Lung (tissue), 12 donors: ENCODE measurements around the gene PRKG2. TPM values are rescaled to one million over a fixed set of nuclear protein-coding genes. Genes with fewer than 3 reads are reported as not detected.

Source experiments
- ATAC-seq: fragments of 200-7000 bp; cut with Tn5 transposase; one replicate; pipeline ENCODE4 v1.9.1; 2020; ENCODE audit warnings: moderate number of reproducible peaks; ENCODE audit not compliant: insufficient read depth, low FRiP score
- DNase-seq, 3 donors: peaks; one replicate each; pipeline ENCODE4 v3.0.0-alpha.2; 2013 to 2017
- H3K27ac ChIP-seq, 2 donors: one replicate each; pipeline ENCODE4 v1.5.1; 2013; ENCODE audit warnings: mild to moderate bottlenecking in 2 of 2, moderate library complexity in 2 of 2, control low read depth in 1 of 2, inconsistent platforms in 1 of 2, low read depth in 1 of 2, low read length in 1 of 2
- H3K27me3 ChIP-seq, 3 donors: one replicate each; pipeline ENCODE4 v1.5.1; 2013; ENCODE audit warnings: low read length in 2 of 3; ENCODE audit not compliant: control insufficient read depth in 3 of 3, insufficient read depth in 3 of 3
- H3K36me3 ChIP-seq, 4 donors: one replicate each; pipeline ENCODE4 v1.5.1; 2013; ENCODE audit warnings: low read length in 4 of 4, mild to moderate bottlenecking in 1 of 4, moderate library complexity in 1 of 4; ENCODE audit not compliant: control insufficient read depth in 4 of 4, insufficient read depth in 4 of 4
- H3K4me1 ChIP-seq, 5 donors: one replicate each; pipeline ENCODE4 v1.5.1; 2013; ENCODE audit warnings: low read length in 5 of 5, mild to moderate bottlenecking in 2 of 5, moderate library complexity in 1 of 5; ENCODE audit not compliant: control insufficient read depth in 5 of 5, insufficient read depth in 5 of 5
- H3K4me3 ChIP-seq: one replicate; pipeline ENCODE4 v1.5.1; 2013; ENCODE audit warnings: mild to moderate bottlenecking, control low read depth, moderate library complexity
- H3K9ac ChIP-seq, 2 donors: one replicate each; pipeline ENCODE4 v1.5.1; 2013; ENCODE audit warnings: low read length in 2 of 2, control low read depth in 1 of 2; ENCODE audit not compliant: insufficient read depth in 1 of 2
- H3K9me3 ChIP-seq, 4 donors: one replicate each; pipeline ENCODE4 v1.5.1; 2013; ENCODE audit warnings: low read length in 3 of 4, mild to moderate bottlenecking in 1 of 4, moderate library complexity in 1 of 4; ENCODE audit not compliant: control insufficient read depth in 4 of 4, insufficient read depth in 3 of 4
- WGBS, 2 donors: extraction: QIAGEN DNeasy Blood & Tissue Kit; methylation state at CpG; one replicate each; pipeline ENCODE4 v1.1.7; 2013; 5-methylcytosine and 5-hydroxymethylcytosine counted together
- polyA plus RNA-seq, 2 donors: library from polyadenylated mRNA; stranded (reverse); fragments of 200-250 nt; gene quantifications; one replicate each; pipeline ENCODE4 v1.2.1, GENCODE V29; 2013
- total RNA-seq, 2 donors: library from RNA; depleted of rRNA in 1 of 2; stranded (reverse); fragments of >200 nt in 1 of 2; gene quantifications; one replicate each; pipeline ENCODE4 v1.2.1, GENCODE V29; 2014 to 2021
- TF ChIP-seq, protein P1 (sequence below): IDR thresholded peaks from 2 replicates; pipeline ENCODE4 v1.5.1; 2012; ENCODE audit warnings: mild to moderate bottlenecking; ENCODE audit errors: control extremely low read depth, extremely low read depth
- donor health status: control.
- donor health status: control.
- donor health status: Bipolar disorder and iron deficiency.
- donor health status: healthy.
- donor health status: DM: yes; HTN: yes; CAD: no.

Gene PRKG2
- total and polyA plus RNA-seq, 4 donors, result 0.06 to 4.2 (median 2.7) TPM

DNA sequence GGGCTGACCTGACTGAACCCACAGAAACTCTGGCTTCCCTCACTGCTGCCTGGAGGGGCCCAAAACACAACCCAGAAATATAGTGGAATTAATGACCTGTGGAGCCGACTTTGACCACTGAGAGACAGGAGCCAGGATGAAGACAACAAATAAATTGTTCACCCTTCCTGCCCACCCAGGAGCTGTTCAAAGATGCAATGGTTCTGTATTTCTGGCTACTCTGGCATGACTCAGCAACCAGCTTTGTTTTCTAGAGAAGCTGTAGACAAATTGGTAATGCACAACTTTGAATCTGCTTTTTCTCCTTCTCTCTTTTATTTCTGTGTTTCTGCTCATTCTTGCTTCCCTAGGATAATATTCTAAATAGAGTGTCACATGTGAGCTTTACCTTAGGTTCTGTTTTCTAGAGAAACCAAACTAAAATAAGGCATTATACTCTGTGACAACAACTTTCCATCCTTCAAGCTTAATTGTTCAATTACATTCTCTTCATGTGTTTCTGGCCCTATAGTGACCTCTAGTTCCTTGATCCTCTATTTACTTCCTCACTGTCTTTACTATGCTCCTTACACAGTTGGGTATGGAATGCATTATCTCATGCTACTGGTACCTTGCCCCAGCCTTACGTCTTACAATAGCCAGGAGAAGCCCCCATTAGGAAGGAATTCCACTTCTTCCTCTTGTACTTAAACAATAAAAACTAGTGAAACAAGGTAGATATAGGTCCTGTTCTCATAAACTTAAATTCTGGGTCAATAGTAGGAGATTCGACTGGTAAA lies 6.5 kb upstream of the PRKG2 start:
- DNase-seq (no peak), ATAC-seq (no peak)
- WGBS, 2 donors, result 72 to 78% methylated on average over 3 of the region's 3 CpGs
- Histone ChIP-seq H3K27ac (no peak overlapping the region), H3K27me3 (no peaks in the 10 kb centered on the region), H3K9me3 (no peaks in the 10 kb centered on the region), H3K36me3 (no peaks in the 10 kb centered on the region), H3K4me3 (no peak overlapping the region), H3K4me1 (no peaks in the 10 kb centered on the region), H3K9ac (no peak overlapping the region)
- TF ChIP-seq, protein P1, sequence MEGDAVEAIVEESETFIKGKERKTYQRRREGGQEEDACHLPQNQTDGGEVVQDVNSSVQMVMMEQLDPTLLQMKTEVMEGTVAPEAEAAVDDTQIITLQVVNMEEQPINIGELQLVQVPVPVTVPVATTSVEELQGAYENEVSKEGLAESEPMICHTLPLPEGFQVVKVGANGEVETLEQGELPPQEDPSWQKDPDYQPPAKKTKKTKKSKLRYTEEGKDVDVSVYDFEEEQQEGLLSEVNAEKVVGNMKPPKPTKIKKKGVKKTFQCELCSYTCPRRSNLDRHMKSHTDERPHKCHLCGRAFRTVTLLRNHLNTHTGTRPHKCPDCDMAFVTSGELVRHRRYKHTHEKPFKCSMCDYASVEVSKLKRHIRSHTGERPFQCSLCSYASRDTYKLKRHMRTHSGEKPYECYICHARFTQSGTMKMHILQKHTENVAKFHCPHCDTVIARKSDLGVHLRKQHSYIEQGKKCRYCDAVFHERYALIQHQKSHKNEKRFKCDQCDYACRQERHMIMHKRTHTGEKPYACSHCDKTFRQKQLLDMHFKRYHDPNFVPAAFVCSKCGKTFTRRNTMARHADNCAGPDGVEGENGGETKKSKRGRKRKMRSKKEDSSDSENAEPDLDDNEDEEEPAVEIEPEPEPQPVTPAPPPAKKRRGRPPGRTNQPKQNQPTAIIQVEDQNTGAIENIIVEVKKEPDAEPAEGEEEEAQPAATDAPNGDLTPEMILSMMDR, result no peak

DNA sequence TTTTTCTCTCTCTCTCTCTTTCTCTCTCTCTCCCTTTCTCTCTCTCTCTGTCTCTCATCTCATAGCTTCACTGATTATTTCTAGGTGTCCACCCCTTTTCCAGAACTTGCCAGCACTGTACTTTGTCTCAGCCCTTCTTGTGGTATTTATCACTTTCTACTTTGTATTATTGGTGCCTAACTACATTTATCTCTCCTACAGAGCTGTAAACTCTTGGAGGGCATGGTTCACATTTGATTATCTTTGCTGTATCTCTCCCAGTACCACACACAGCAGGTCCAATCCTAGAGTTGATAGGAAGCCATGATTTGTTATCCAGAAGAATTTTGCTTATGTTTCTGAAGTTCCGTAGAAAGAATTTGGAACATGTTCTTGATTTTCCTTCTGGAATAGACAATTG lies 5.2 kb upstream of the PRKG2 start:
- no peaks in the 10 kb centered on the region for H3K9me3 ChIP-seq
- DNase-seq, result no peak
- H3K36me3 ChIP-seq, result no peaks in the 10 kb centered on the region
- 93% methylated on average over 1 of the region's 1 CpG for WGBS, 2 donors
- H3K4me1 ChIP-seq, result peaks cover 0 to 7% (median 0%) of the 10 kb centered on the region in 5 donors
- TF ChIP-seq, protein P1, result no peak
- ATAC-seq, result no peak
- no peak overlapping the region for H3K27ac ChIP-seq
- H3K4me3 ChIP-seq, result no peak overlapping the region
- H3K27me3 ChIP-seq, result peaks cover 0 to 6% (median 6%) of the 10 kb centered on the region in 3 donors
- no peak overlapping the region for H3K9ac ChIP-seq

DNA sequence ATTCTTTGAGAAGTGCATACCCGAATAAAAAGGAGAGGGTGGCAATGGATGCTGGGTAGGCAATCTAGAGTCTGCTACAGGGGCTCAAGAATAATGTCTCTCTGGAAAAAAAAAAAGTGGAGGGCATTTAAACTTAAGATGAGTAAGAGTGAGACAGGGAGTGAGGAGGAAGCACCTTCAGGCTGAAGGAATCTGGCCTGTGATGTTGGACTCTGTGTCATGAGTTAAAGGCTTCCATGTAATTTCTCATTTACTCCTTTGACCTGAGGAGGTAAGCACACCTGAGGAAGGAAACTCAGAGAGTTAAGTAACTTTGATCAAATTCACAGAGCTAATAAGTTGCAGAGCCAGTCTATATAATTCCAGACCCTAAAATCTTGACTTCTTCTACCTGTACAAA lies 3.2 kb upstream of the PRKG2 start:
- peaks cover 0 to 15% (median 0%) of the 10 kb centered on the region in 5 donors for H3K4me1 ChIP-seq
- ATAC-seq (no peak), DNase-seq (no peak)
- WGBS, 2 donors, result 79 to 96% methylated on average over 1 of the region's 1 CpG
- no peak overlapping the region for H3K4me3 ChIP-seq
- H3K9ac ChIP-seq, result no peak overlapping the region
- no peak overlapping the region for H3K27ac ChIP-seq
- TF ChIP-seq, protein P1, result no peak
- no peaks in the 10 kb centered on the region for H3K9me3 ChIP-seq
- H3K36me3 ChIP-seq, result no peaks in the 10 kb centered on the region
- H3K27me3 ChIP-seq, result peaks cover 0 to 22% (median 21%) of the 10 kb centered on the region in 3 donors
